ENCODE data around the gene JARID2. TPM values are rescaled to one million over a fixed set of nuclear protein-coding genes. Genes with fewer than 3 reads are reported as not detected.

The JARID2 gene
- total and polyA plus RNA-seq, 2 of the 13 experiments (the other 11 are each of a cell fraction or from before 2014, with no cell fraction given): 7.5 to 10.3 TPM

- H3K9me3 ChIP-seq (ENCODE audit: low read length): no peaks in the 10 kb centered on the region
- CTCF ChIA-PET (ENCODE audit: low intra/inter-chr PET ratio, low total read pairs): no interaction called here
- POLR2A ChIA-PET: no interaction called here
- H3K4me1 ChIP-seq (ENCODE audit: insufficient read depth, low read length): peaks cover 19% of the 10 kb centered on the region
- no peak overlapping the region for H3K27ac ChIP-seq (ENCODE audit: extremely low read length, insufficient read depth, low read length)
- no peaks in the 10 kb centered on the region for H3K36me3 ChIP-seq (replicated peaks in 1 of 2; ENCODE audit: control insufficient read depth in 1 of 2, insufficient read depth in 2 of 2, low read length in 2 of 2)
- no peaks in the 10 kb centered on the region; the same call in 1 of the 2 replicates for H4K20me1 ChIP-seq (ENCODE audit: insufficient read depth, low read length)
- H2AFZ ChIP-seq (ENCODE audit: low read length): no peak overlapping the region
- BruUV-seq (replicated peaks): no TSS peak
- no peak for DNase-seq (ENCODE audit: low spot score)
- intact Hi-C loops (cut with micrococcal nuclease; ENCODE audit: unreplicated experiment): no loop called here
- ATAC-seq: no peak
- H3K79me2 ChIP-seq (ENCODE audit: insufficient read depth, low read length): peaks cover 50% of the 10 kb centered on the region
- TF ChIP-seq THYN1 (CRISPR knock-in tag; IDR thresholded peaks at IDR 0.05; ENCODE audit: borderline replicate concordance, low read depth) (no peak), ZBTB3 (CRISPR knock-in tag; IDR thresholded peaks at IDR 0.05; ENCODE audit: borderline replicate concordance, low read depth) (no peak), ZFP1 (CRISPR knock-in tag; IDR thresholded peaks at IDR 0.05) (no peak), HNRNPLL (IDR thresholded peaks at IDR 0.05; ENCODE audit: low read depth, low read length, poor library complexity, severe bottlenecking) (no peak), ZNF562 (CRISPR knock-in tag; IDR thresholded peaks at IDR 0.05; ENCODE audit: borderline replicate concordance) (no peak), ZNF776 (CRISPR knock-in tag; IDR thresholded peaks at IDR 0.05) (no peak), ZNF768 (CRISPR knock-in tag; IDR thresholded peaks at IDR 0.05) (no peak), YEATS4 (CRISPR knock-in tag; IDR thresholded peaks at IDR 0.05; ENCODE audit: borderline replicate concordance) (no peak), ZNF275 (CRISPR knock-in tag; IDR thresholded peaks at IDR 0.05; ENCODE audit: borderline replicate concordance) (no peak)
- TF ChIP-seq, protein P1, sequence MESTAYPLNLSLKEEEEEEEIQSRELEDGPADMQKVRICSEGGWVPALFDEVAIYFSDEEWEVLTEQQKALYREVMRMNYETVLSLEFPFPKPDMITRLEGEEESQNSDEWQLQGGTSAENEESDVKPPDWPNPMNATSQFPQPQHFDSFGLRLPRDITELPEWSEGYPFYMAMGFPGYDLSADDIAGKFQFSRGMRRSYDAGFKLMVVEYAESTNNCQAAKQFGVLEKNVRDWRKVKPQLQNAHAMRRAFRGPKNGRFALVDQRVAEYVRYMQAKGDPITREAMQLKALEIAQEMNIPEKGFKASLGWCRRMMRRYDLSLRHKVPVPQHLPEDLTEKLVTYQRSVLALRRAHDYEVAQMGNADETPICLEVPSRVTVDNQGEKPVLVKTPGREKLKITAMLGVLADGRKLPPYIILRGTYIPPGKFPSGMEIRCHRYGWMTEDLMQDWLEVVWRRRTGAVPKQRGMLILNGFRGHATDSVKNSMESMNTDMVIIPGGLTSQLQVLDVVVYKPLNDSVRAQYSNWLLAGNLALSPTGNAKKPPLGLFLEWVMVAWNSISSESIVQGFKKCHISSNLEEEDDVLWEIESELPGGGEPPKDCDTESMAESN (CRISPR knock-in tag; conservative IDR thresholded peaks at IDR 0.05): no peak
- no peak overlapping the region for H3K4me3 ChIP-seq (replicated peaks in 1 of 3; ENCODE audit: insufficient read depth in 1 of 3, low read depth in 2 of 3, low read length in 3 of 3)
- in situ Hi-C loops (cut with HindIII; ENCODE audit: extremely low pct_ligation_motif_present, low pct_unique_long_range_greater_than_20kb): no loop called here
- no peak overlapping the region for H3K4me2 ChIP-seq (ENCODE audit: low read depth, low read length)
- no peak overlapping the region for H3K9ac ChIP-seq (ENCODE audit: insufficient read depth, low read depth, low read length)
- WGBS (ENCODE audit: low lambda C conversion rate): 99% methylated on average over 2 of the region's 2 CpGs
- H3K27me3 ChIP-seq (ENCODE audit: control insufficient read depth in 1 of 2, insufficient read depth in 2 of 2, low read length in 2 of 2): no peaks in the 10 kb centered on the region
- no peak for FAIRE-seq
These were observed 86.6 kb downstream of the JARID2 start for GRCh38 chr6:15332446-15332845.

Data from HepG2 (cell line).